Measurements from ENCODE around the gene PDPN. TPM values are rescaled to one million over a fixed set of nuclear protein-coding genes. Genes with fewer than 3 reads are reported as not detected.
A peak's percentile ranks its signal among the peaks of the same experiment; 100 is the strongest.

The PDPN gene
- total and polyA plus RNA-seq, 2 donors (not counting 1 experiment from before 2014, with no cell fraction given) = 1.5 to 3.1 TPM

DNA sequence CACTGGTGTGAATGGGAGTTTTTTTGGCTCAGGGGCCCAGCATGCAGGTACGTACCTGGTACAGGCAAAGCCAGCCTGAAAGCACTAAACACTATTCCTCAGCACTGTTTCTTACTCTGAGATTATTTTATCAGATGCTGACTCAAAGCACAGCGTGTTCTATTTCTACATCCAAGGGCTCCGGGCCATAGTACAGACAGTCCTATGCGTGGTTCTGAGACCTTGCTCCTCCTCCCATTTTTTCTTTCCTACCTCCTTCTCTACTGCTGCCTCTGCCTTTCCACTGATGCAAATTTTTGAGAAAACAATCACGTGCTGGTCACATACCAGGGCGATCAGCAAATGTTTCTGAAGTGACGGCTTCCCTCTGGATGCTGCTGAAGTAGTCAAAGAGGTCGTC lies 36.3 kb downstream of the PDPN start:
- no peaks in the 10 kb centered on the region for H4K20me1 ChIP-seq (ENCODE audit: control insufficient read depth, extremely low read depth, insufficient read depth, low read length)
- no peaks in the 10 kb centered on the region for H3K27me3 ChIP-seq (ENCODE audit: control insufficient read depth, insufficient read depth, low read length)
- no peak for TF ChIP-seq EZH2 (IDR thresholded peaks at IDR 0.05; ENCODE audit: low read length, missing control alignments)
- TF ChIP-seq, protein P1, sequence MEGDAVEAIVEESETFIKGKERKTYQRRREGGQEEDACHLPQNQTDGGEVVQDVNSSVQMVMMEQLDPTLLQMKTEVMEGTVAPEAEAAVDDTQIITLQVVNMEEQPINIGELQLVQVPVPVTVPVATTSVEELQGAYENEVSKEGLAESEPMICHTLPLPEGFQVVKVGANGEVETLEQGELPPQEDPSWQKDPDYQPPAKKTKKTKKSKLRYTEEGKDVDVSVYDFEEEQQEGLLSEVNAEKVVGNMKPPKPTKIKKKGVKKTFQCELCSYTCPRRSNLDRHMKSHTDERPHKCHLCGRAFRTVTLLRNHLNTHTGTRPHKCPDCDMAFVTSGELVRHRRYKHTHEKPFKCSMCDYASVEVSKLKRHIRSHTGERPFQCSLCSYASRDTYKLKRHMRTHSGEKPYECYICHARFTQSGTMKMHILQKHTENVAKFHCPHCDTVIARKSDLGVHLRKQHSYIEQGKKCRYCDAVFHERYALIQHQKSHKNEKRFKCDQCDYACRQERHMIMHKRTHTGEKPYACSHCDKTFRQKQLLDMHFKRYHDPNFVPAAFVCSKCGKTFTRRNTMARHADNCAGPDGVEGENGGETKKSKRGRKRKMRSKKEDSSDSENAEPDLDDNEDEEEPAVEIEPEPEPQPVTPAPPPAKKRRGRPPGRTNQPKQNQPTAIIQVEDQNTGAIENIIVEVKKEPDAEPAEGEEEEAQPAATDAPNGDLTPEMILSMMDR (conservative IDR thresholded peaks at IDR 0.05 in 1 of 2, IDR thresholded peaks at IDR 0.05 in 1 of 2; ENCODE audit: low read depth in 1 of 2, low read length in 2 of 2) = no peak
- H3K4me3 ChIP-seq (replicated peaks in 1 of 4; ENCODE audit: control extremely low read depth in 1 of 4, insufficient read depth in 1 of 4, low read depth in 3 of 4, low read length in 4 of 4) = no peak overlapping the region
- no peaks in the 10 kb centered on the region for H3K36me3 ChIP-seq (ENCODE audit: control insufficient read depth, insufficient read depth, low read length)
- no peak overlapping the region for H3K9ac ChIP-seq (ENCODE audit: insufficient read depth, low read length)
- no peaks in the 10 kb centered on the region for H3K79me2 ChIP-seq (ENCODE audit: control insufficient read depth, insufficient read depth, low read length)
- H3K4me1 ChIP-seq (ENCODE audit: control insufficient read depth, extremely low read depth, insufficient read depth, low read length) = no peaks in the 10 kb centered on the region
- H3K9me3 ChIP-seq (ENCODE audit: control insufficient read depth, insufficient read depth, low read depth, low read length) = no peaks in the 10 kb centered on the region
- no peak overlapping the region for H3K27ac ChIP-seq (ENCODE audit: insufficient read depth, low read length)
- peak in 1 of 2 donors; percentile 59 for DNase-seq (ENCODE audit: low read depth in 2 of 2)
- H3K4me2 ChIP-seq (ENCODE audit: extremely low read depth, insufficient read depth, low read length) = no peak overlapping the region
- no peak overlapping the region for H2AFZ ChIP-seq (ENCODE audit: low read length)

DNA sequence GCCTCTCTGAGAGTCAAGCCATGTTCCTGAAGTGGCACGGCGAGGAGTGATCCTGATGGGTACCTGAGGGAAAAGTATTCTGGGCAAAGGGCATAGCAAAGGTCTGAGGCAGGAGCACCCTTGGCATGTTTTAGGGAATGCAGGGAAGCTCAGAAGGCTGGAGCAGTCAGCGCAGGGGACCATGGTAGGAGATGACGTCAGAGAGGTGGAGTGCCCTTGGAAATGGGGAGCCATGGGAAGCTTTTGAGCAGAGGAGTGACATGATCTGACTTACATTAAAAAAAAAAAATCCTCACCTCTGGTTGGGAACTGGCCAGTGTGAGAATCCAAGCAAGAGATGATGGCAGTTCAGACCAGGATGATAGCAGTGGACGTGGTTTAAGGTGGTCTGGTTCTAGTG lies 37.2 kb downstream of the PDPN start:
- no peaks in the 10 kb centered on the region for H3K79me2 ChIP-seq (ENCODE audit: control insufficient read depth, insufficient read depth, low read length)
- H3K9me3 ChIP-seq (ENCODE audit: control insufficient read depth, insufficient read depth, low read depth, low read length) = no peaks in the 10 kb centered on the region
- no peaks in the 10 kb centered on the region for H3K4me1 ChIP-seq (ENCODE audit: control insufficient read depth, extremely low read depth, insufficient read depth, low read length)
- no peak overlapping the region for H3K4me2 ChIP-seq (ENCODE audit: extremely low read depth, insufficient read depth, low read length)
- no peaks in the 10 kb centered on the region for H3K36me3 ChIP-seq (ENCODE audit: control insufficient read depth, insufficient read depth, low read length)
- no peak overlapping the region for H3K9ac ChIP-seq (ENCODE audit: insufficient read depth, low read length)
- H3K27ac ChIP-seq (ENCODE audit: insufficient read depth, low read length) = no peak overlapping the region
- no peak overlapping the region for H2AFZ ChIP-seq (ENCODE audit: low read length)
- H3K4me3 ChIP-seq (replicated peaks in 1 of 4; ENCODE audit: control extremely low read depth in 1 of 4, insufficient read depth in 1 of 4, low read depth in 3 of 4, low read length in 4 of 4) = no peak overlapping the region
- DNase-seq (ENCODE audit: low read depth in 2 of 2) = no peak
- H3K27me3 ChIP-seq (ENCODE audit: control insufficient read depth, insufficient read depth, low read length) = no peaks in the 10 kb centered on the region
- H4K20me1 ChIP-seq (ENCODE audit: control insufficient read depth, extremely low read depth, insufficient read depth, low read length) = no peaks in the 10 kb centered on the region
- no peak for TF ChIP-seq EZH2 (IDR thresholded peaks at IDR 0.05; ENCODE audit: low read length, missing control alignments)
- TF ChIP-seq, protein P1 (conservative IDR thresholded peaks at IDR 0.05 in 1 of 2, IDR thresholded peaks at IDR 0.05 in 1 of 2; ENCODE audit: low read depth in 1 of 2, low read length in 2 of 2) = no peak

DNA sequence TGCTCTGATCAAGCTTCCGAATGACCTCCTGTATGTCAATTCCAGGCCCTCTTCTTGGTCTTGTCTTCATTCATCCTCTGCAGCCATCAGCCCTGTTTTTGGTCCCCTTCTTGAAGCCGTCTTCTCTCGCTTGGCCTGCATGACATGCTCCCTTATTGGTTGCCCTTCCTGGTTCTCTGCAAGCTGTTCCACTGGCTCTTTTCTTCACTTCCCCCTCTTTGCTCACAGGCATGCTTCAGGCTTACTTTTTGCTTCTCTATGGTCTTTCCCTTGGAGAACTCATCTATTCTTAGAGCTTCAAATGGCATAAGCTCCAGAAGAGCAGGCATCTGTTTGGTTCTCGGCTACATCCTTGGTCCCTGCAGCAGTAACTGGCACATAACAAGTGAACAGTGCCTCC lies 38.8 kb downstream of the PDPN start:
- H4K20me1 ChIP-seq (ENCODE audit: control insufficient read depth, extremely low read depth, insufficient read depth, low read length) = no peaks in the 10 kb centered on the region
- H3K27ac ChIP-seq (ENCODE audit: insufficient read depth, low read length) = no peak overlapping the region
- DNase-seq (ENCODE audit: low read depth in 2 of 2) = no peak
- no peak overlapping the region for H3K4me3 ChIP-seq (replicated peaks in 1 of 4; ENCODE audit: control extremely low read depth in 1 of 4, insufficient read depth in 1 of 4, low read depth in 3 of 4, low read length in 4 of 4)
- no peaks in the 10 kb centered on the region for H3K36me3 ChIP-seq (ENCODE audit: control insufficient read depth, insufficient read depth, low read length)
- TF ChIP-seq EZH2 (IDR thresholded peaks at IDR 0.05; ENCODE audit: low read length, missing control alignments) = no peak
- TF ChIP-seq, protein P1 (conservative IDR thresholded peaks at IDR 0.05 in 1 of 2, IDR thresholded peaks at IDR 0.05 in 1 of 2; ENCODE audit: low read depth in 1 of 2, low read length in 2 of 2) = no peak
- H3K9ac ChIP-seq (ENCODE audit: insufficient read depth, low read length) = no peak overlapping the region
- no peak overlapping the region for H3K4me2 ChIP-seq (ENCODE audit: extremely low read depth, insufficient read depth, low read length)
- no peak overlapping the region for H2AFZ ChIP-seq (ENCODE audit: low read length)
- no peaks in the 10 kb centered on the region for H3K4me1 ChIP-seq (ENCODE audit: control insufficient read depth, extremely low read depth, insufficient read depth, low read length)
- no peaks in the 10 kb centered on the region for H3K79me2 ChIP-seq (ENCODE audit: control insufficient read depth, insufficient read depth, low read length)
- no peaks in the 10 kb centered on the region for H3K9me3 ChIP-seq (ENCODE audit: control insufficient read depth, insufficient read depth, low read depth, low read length)
- H3K27me3 ChIP-seq (ENCODE audit: control insufficient read depth, insufficient read depth, low read length) = no peaks in the 10 kb centered on the region

All from fibroblast of lung (primary cell).